AG08395 (cell line): ENCODE data around the gene SPIRE2.
"Not testable (repeated sequence)": the region's sequence is repeated elsewhere in the genome, so short reads cannot be mapped to it uniquely, and the experiment has no call there.

ENCODE experiments used
- DNase-seq: peaks from one replicate; pipeline ENCODE4 v3.0.0; 2012; ENCODE audit warnings: mixed read lengths, low spot score

SPIRE2 gene

GRCh38 chr16:89811321-89811720, 17.0 kb upstream of the SPIRE2 start:
- DNase-seq = no peak

- DNase-seq = no peak
Measured at GRCh38 chr16:89815639-89816348, 12.5 kb upstream of the SPIRE2 start.

DNA sequence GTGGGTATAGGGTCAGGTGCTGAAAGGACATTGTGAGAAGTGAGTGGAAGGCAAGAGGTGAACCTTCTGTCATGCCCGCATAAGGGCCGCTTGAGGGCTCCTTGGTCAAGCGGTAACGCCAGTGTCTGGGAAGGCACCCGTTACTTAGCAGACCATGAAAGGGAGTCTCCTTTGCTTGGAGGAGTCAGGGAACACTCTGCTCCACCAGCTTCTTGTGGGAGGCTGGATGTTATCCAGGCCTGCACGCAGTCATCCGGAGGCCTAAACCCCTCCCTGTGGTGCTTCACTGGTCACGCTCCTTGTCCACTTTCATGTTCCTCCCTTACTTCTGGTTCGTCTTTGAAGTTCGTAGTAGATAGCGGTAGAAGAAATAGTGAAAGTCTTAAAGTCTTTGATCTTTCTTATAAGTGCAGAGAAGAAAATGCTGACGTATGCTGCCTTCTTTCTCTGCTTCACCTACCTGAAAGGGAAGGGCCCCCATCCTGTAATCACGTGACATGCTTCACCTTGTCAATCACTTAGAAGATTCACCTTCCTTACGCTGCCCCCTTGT, 9.3 kb upstream of the SPIRE2 start:
- not testable (repeated sequence) for DNase-seq

DNA sequence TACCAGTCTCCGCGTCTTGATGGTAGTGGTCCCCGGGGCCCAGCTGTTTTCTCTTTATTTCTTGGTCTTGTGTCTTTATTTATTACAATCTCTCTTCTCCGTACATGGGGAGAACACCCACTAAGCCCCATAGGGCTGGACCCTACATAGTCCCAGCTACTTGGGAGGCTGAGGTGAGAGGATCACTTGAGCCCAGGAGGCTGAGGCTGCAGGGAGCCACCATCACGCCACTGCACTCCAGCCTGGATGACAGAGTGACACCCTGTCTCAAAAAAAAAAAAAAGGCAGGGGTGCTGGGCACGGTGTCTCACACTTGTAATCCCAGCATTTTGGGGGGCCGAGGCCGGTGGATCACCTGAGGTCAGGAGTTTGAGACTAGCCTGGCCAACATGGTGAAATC, 8.8 kb upstream of the SPIRE2 start:
- DNase-seq = not testable (repeated sequence)

DNA sequence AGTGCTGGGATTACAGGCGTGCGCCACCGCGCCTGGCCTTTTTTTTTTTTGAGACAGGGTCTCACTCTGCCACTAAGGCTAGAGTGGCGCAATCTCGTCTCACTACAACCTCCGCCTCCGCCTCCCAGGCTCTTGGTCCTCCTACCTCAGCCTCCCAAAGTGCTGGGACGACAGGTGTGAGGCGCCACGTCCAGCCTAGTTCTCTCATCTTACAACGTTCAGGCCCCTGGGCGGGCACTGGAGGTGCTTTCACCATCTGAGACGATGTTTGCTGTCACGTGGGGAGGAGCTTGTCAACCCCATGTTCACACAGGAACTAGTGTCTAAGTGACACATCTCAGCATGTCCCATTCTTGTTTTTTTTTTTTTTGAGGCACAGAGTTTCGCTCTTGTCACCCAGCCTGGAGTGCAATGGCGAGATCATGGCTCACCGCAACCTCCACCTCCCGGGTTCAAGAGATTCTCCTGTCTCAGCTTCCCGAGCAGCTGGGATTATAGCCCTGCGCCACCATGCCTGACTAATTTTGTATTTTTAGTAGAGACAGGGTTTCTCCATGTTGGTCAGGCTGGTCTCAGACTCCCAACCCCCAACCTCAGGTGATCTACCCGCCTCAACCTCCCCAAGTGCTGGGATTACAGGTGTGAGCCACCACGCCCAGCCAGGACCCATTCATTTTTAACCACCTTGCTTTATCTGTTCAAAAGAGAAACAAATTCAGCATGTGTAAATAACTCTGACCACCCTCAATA, 6.7 kb upstream of the SPIRE2 start:
- DNase-seq = no peak

- DNase-seq = no peak
Measured at GRCh38 chr16:89822188-89823086, 5.8 kb upstream of the SPIRE2 start.

DNA sequence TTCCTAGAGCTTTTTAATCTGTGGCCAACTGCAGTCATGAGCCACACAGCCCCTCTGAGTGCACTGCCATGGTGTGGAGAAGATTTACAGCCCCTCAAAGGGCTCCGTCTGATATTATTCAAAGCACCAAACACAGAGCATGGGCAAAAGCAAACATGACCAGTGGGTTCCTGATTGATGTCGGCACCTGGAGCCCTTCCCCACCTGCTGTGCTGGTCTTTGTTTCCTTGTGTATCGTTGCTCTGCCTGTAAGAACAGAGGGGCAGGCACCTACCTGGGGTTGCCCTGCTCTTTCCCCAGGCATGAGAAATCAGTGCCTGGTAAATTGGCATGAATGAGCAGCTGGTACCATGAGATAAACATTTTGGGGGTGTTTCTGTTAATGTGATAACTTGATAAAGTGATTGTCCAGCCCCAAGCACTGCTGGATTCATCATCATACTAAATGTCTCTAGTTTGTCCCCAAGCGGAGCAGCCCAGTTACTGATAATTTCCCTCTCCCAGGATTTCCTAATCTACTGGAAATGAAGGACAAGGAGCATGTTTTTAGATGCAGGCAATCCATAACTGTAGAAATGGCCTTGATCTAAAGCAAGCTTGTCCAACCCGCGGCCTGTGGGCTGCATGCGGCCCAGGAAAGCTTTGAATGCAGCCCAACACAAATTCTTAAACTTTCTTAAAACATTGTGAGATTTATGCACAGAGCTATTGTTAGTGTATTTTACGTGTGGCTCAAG, 5.0 kb upstream of the SPIRE2 start:
- DNase-seq = no peak

DNA sequence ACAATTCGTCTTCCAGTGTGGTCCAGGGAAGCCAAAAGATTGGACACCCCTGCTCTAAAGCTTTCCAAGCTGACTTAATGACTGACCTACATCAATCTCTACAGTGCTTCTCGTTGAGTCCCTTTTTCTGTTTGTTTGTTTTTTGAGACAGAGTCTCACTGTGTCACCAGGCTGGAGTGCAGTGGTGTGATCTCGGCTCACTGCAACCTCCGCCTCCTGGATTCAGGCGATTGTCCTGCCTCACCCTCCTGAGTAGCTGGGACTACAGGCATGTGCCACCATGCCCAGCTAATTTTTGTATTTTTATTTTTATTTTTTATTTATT, 4.5 kb upstream of the SPIRE2 start:
- DNase-seq = not testable (repeated sequence)

- DNase-seq = no peak
Measured at GRCh38 chr16:89826531-89827382, 1.5 kb upstream of the SPIRE2 start.

- DNase-seq = peak; percentile 71
Measured at GRCh38 chr16:89827383-89828198, 684 bp upstream of the SPIRE2 start.

GRCh38 chr16:89828870-89829629, 775 bp downstream of the SPIRE2 start:
- DNase-seq = no peak

DNA sequence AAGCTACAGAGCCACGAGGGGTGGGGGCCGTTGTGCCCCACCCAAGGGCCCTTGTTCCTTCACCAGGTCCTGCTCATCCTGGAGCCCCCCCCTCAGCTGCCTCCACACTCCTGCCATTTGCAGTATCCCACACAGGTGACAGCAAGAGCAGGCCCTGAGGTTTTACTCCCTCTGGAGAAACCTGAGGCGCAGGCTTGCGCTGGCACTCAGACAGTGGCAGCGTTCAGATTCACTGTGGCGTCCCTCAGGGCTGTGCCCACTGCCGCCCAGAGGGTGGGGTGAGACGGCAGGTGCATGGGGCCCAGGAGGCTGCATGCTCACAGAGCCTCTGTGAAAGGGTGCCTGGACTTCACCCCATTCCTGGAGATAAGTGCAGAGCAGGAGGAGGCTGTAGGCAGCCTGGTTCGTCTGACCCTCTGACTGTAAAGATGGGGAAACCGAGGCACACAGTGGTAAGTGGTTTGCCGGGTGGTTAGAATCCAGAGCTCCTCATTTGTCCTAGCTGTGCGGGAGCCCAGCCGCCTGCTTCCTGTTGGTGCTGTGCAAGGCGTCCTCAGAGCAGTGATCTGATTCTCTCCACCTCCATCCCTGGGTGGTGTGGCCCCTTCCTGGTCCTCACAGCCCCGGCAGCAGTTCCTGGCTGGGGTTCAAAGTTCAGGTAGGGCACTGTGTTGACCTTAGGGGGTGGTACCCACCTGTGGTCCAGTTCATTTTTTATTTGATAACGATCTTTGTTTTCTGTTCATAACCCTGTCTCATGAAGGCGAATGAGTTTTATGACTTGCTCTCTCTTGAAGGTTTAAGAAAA, 1.6 kb downstream of the SPIRE2 start:
- DNase-seq = no peak

DNA sequence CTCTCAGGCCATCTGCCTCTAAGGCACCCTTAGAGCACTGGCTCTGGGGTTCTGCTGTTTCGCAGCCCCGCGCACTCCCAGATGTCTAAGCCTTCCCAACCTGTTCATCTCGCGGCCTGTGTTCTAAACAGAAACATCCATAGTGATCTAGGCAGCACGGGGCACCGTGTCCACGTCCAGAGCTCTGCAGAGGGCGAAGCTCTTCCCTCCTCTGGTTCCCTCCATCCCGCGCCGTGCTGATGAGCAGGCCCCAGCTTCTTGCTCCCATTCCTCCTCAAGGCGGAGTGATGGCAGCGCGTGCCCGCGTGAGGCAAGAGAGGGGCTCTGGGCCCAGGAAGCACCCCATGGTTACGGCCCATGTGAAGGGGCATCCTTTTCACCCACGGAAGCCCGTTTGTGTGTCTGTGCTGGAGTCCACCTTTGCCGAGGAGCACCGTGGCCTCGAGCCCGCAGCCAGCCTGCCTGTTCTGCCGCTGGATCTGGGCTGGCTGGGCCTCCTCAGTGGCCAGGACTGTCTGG, 3.6 kb downstream of the SPIRE2 start:
- no peak for DNase-seq

GRCh38 chr16:89833664-89834363, 5.5 kb downstream of the SPIRE2 start:
- DNase-seq = not testable (repeated sequence)

- not testable (repeated sequence) for DNase-seq
Measured at GRCh38 chr16:89834813-89835363, 6.6 kb downstream of the SPIRE2 start.

- DNase-seq = not testable (repeated sequence)
Measured at GRCh38 chr16:89836484-89836883, 8.2 kb downstream of the SPIRE2 start.

GRCh38 chr16:89837014-89837546, 8.8 kb downstream of the SPIRE2 start:
- DNase-seq = no peak
